ENCODE data around the gene TBX5.

TBX5 gene

DNA sequence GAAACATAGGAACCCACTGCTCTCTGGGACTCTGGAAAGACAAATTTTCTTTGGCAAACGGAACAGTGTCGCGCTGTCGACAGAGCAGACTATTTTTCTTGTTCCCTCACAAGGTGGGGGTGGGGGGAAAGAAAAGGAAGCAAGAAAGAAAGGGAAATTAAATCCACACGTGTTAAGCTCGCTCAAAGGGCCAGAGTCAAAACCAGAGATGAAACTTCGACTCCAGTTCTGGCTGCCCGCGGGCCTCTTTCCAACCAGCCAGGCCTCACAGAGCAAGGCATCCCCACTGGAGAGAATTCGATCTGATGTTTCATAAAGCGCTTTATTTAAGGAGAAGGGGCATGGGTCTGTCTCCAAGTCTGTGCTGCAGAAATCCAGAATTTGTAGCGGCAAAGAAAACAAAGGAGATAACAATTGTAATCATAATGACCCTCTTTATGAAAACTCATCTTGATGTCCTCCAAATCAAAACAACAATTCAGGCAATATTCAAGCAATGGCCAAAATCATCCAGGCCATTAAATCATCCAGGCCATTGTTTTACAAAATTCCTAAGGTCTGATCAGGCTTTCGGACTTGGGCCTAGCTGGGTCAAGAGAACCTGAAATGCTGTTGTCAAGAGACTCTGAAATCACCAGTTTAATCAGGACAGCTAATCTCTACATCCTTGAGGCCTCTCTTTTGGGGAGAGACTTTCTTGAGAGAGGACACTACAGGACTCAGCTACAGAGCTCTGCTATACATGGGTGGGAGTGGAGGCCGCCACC, 5.3 kb upstream of the TBX5 start:
- Histone ChIP-seq H3K9me3 (ENCODE audit: control insufficient read depth, insufficient read depth, low read length) (no peaks in the 10 kb centered on the region), H3K9ac (ENCODE audit: low read depth, low read length) (no peak overlapping the region), H3K27me3 (ENCODE audit: control insufficient read depth, insufficient read depth, low read length) (peaks cover 100% of the 10 kb centered on the region), H3K36me3 (ENCODE audit: control insufficient read depth, insufficient read depth, low read length) (no peaks in the 10 kb centered on the region), H3K27ac (ENCODE audit: low read depth, low read length) (no peak overlapping the region), H3K4me3 (ENCODE audit: low read depth, low read length) (no peak overlapping the region), H3K4me1 (ENCODE audit: control insufficient read depth, insufficient read depth, low read length) (peaks cover 42% of the 10 kb centered on the region)

- Histone ChIP-seq H3K4me1 (ENCODE audit: control insufficient read depth, insufficient read depth, low read length) (peaks cover 49% of the 10 kb centered on the region), H3K4me3 (ENCODE audit: low read depth, low read length) (no peak overlapping the region), H3K27me3 (ENCODE audit: control insufficient read depth, insufficient read depth, low read length) (peaks cover 100% of the 10 kb centered on the region), H3K36me3 (ENCODE audit: control insufficient read depth, insufficient read depth, low read length) (no peaks in the 10 kb centered on the region), H3K9ac (ENCODE audit: low read depth, low read length) (no peak overlapping the region), H3K27ac (ENCODE audit: low read depth, low read length) (no peak overlapping the region), H3K9me3 (ENCODE audit: control insufficient read depth, insufficient read depth, low read length) (no peaks in the 10 kb centered on the region)
These were observed 4.1 kb upstream of the TBX5 start for GRCh38 chr12:114409852-114410600.

- Histone ChIP-seq H3K9ac (ENCODE audit: low read depth, low read length) (no peak overlapping the region), H3K27me3 (ENCODE audit: control insufficient read depth, insufficient read depth, low read length) (peaks cover 100% of the 10 kb centered on the region), H3K36me3 (ENCODE audit: control insufficient read depth, insufficient read depth, low read length) (no peaks in the 10 kb centered on the region), H3K9me3 (ENCODE audit: control insufficient read depth, insufficient read depth, low read length) (no peaks in the 10 kb centered on the region), H3K4me3 (ENCODE audit: low read depth, low read length) (no peak overlapping the region; the same call in 1 of the 2 replicates), H3K27ac (ENCODE audit: low read depth, low read length) (no peak overlapping the region), H3K4me1 (ENCODE audit: control insufficient read depth, insufficient read depth, low read length) (peaks cover 47% of the 10 kb centered on the region)
These were observed 3.2 kb upstream of the TBX5 start for GRCh38 chr12:114408886-114409851.

GRCh38 chr12:114408471-114408885, 2.5 kb upstream of the TBX5 start:
- no peak overlapping the region for H3K27ac ChIP-seq (ENCODE audit: low read depth, low read length)
- H3K4me3 ChIP-seq (ENCODE audit: low read depth, low read length) = no peak overlapping the region
- H3K4me1 ChIP-seq (ENCODE audit: control insufficient read depth, insufficient read depth, low read length) = peaks cover 45% of the 10 kb centered on the region
- H3K27me3 ChIP-seq (ENCODE audit: control insufficient read depth, insufficient read depth, low read length) = peaks cover 100% of the 10 kb centered on the region
- no peaks in the 10 kb centered on the region for H3K9me3 ChIP-seq (ENCODE audit: control insufficient read depth, insufficient read depth, low read length)
- H3K9ac ChIP-seq (ENCODE audit: low read depth, low read length) = no peak overlapping the region
- H3K36me3 ChIP-seq (ENCODE audit: control insufficient read depth, insufficient read depth, low read length) = no peaks in the 10 kb centered on the region

- H3K27me3 ChIP-seq (ENCODE audit: control insufficient read depth, insufficient read depth, low read length) = peaks cover 100% of the 10 kb centered on the region
These were observed 2.0 kb upstream of the TBX5 start for GRCh38 chr12:114407842-114408411.

GRCh38 chr12:114406984-114407841, 1.3 kb upstream of the TBX5 start:
- H3K27me3 ChIP-seq (ENCODE audit: control insufficient read depth, insufficient read depth, low read length) = peaks cover 100% of the 10 kb centered on the region
- H3K9me3 ChIP-seq (ENCODE audit: control insufficient read depth, insufficient read depth, low read length) = no peaks in the 10 kb centered on the region
- H3K4me1 ChIP-seq (ENCODE audit: control insufficient read depth, insufficient read depth, low read length) = peaks cover 47% of the 10 kb centered on the region
- no peak overlapping the region for H3K4me3 ChIP-seq (ENCODE audit: low read depth, low read length)
- no peaks in the 10 kb centered on the region for H3K36me3 ChIP-seq (ENCODE audit: control insufficient read depth, insufficient read depth, low read length)
- no peak overlapping the region for H3K9ac ChIP-seq (ENCODE audit: low read depth, low read length)
- H3K27ac ChIP-seq (ENCODE audit: low read depth, low read length) = no peak overlapping the region

More at GRCh38 chr12:114407842-114408411, 2.0 kb upstream of the TBX5 start:
- Histone ChIP-seq H3K4me1 (ENCODE audit: control insufficient read depth, insufficient read depth, low read length) (peaks cover 45% of the 10 kb centered on the region), H3K27ac (ENCODE audit: low read depth, low read length) (no peak overlapping the region), H3K36me3 (ENCODE audit: control insufficient read depth, insufficient read depth, low read length) (no peaks in the 10 kb centered on the region), H3K9me3 (ENCODE audit: control insufficient read depth, insufficient read depth, low read length) (no peaks in the 10 kb centered on the region), H3K9ac (ENCODE audit: low read depth, low read length) (no peak overlapping the region), H3K4me3 (ENCODE audit: low read depth, low read length) (no peak overlapping the region)

DNA sequence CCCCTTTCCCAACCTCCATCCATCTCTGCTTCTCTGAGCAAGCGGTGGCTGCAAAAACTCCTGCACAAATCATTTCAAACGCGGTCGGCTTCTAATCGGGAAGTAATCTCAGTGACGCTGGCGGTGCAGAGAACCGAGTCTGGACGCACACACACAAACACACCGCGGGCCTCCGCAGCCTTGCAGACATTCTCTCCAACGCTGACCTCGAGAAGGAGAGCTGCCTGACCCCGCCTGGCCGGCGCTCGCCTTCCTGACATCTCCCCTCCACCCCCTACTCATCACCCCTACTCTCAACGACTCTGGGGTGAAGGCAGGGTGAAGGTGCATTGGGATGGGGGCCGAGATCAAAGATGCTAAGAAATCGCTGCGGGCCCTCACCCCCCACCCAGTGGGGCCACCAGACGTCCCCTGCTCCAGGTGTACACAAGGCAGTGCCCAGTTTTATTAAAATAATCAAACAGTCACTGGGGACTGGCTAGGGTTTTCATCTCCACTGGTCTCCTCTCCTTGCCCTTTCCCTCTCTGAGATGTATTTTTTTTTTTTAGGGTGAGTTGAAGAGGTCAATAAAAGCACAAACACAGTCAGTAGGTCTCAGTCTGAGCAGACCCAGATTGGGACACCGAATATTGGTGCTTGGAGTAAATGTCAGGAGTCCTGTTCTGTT, 506 bp upstream of the TBX5 start:
- Histone ChIP-seq H3K27ac (ENCODE audit: low read depth, low read length) (no peak overlapping the region), H3K9me3 (ENCODE audit: control insufficient read depth, insufficient read depth, low read length) (no peaks in the 10 kb centered on the region), H3K4me3 (ENCODE audit: low read depth, low read length) (no peak overlapping the region), H3K36me3 (ENCODE audit: control insufficient read depth, insufficient read depth, low read length) (no peaks in the 10 kb centered on the region), H3K9ac (ENCODE audit: low read depth, low read length) (no peak overlapping the region), H3K4me1 (ENCODE audit: control insufficient read depth, insufficient read depth, low read length) (peaks cover 44% of the 10 kb centered on the region), H3K27me3 (ENCODE audit: control insufficient read depth, insufficient read depth, low read length) (peaks cover 100% of the 10 kb centered on the region)

DNA sequence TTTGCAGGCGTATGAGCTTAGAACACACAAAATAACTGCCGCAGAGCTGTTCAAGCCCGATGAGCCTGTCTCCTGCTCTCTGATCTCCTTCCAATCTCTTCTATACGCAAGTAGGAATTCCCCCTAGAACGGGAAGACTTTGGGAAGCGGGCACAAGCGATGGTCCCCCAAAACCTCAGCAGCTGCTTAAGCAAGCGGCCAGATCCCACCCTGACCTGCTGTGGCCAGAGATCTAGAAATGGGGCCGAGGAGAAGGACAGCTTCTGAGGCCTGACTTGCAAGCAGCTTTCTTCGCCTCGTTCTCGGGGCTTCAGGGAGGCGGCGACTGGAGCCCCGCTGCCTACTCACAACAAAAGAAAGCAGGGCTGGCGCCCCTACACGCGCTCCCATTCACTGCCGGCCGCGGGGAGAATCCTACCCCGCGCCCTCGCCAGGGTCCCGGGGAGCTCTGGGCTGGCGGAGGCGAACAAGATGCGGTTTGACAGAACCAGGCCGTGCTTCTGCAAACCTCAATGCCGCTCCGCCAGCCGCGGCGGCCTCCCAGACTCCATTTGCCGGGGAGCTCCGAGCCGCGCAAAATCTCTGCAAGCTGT, 922 bp downstream of the TBX5 start:
- Histone ChIP-seq H3K27me3 (ENCODE audit: control insufficient read depth, insufficient read depth, low read length) (peaks cover 100% of the 10 kb centered on the region), H3K4me3 (ENCODE audit: low read depth, low read length) (no peak overlapping the region), H3K9ac (ENCODE audit: low read depth, low read length) (no peak overlapping the region), H3K4me1 (ENCODE audit: control insufficient read depth, insufficient read depth, low read length) (peaks cover 46% of the 10 kb centered on the region), H3K36me3 (ENCODE audit: control insufficient read depth, insufficient read depth, low read length) (no peaks in the 10 kb centered on the region), H3K27ac (ENCODE audit: low read depth, low read length) (no peak overlapping the region), H3K9me3 (ENCODE audit: control insufficient read depth, insufficient read depth, low read length) (no peaks in the 10 kb centered on the region)

DNA sequence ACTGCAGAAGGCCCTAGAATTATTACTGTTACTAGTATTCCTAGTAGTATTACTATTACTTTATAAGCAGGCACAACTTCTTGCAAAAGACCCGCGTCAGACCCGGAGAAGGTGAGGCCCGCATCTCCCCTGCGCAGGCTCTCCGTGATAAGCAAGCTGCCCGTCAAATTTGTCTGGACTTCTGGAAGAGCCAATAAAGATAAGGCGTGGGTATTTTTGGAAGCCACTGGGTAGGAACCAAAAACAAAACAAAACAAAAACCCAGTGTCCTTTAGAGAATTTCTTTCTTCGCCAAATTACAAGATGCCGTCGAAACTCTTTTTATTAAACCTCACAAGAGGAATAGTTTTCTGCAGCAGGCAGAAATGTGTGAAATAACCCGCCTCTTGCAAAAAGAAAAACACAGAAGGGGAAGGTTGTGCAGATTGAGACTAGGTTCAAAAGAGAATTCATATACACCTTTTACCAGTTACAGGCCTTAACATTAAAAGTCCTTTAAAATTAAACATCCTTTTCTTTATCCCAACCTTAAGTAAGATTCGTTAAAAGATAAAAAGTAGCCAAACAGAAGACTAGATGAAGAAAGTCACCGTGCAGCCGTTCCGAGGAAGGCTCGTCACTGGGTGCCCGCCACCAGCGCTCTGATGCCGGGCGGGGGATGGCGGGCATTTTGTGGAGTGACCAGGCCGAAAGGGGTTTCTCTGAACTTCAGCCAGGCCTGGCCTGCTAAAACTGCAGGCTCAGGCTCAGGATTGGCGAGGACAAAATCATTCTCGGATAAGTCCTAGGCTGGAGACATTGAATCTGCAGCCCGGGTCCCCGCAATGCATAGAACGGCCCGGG, 1.6 kb downstream of the TBX5 start:
- peaks cover 100% of the 10 kb centered on the region for H3K27me3 ChIP-seq (ENCODE audit: control insufficient read depth, insufficient read depth, low read length)
- no peaks in the 10 kb centered on the region for H3K36me3 ChIP-seq (ENCODE audit: control insufficient read depth, insufficient read depth, low read length)
- H3K4me1 ChIP-seq (ENCODE audit: control insufficient read depth, insufficient read depth, low read length) = peaks cover 44% of the 10 kb centered on the region
- H3K9ac ChIP-seq (ENCODE audit: low read depth, low read length) = no peak overlapping the region
- no peaks in the 10 kb centered on the region for H3K9me3 ChIP-seq (ENCODE audit: control insufficient read depth, insufficient read depth, low read length)
- no peak overlapping the region for H3K27ac ChIP-seq (ENCODE audit: low read depth, low read length)
- no peak overlapping the region for H3K4me3 ChIP-seq (ENCODE audit: low read depth, low read length)
